IPS-18a (cell line): ENCODE results near the gene CNTNAP4.

Experiments
- H3K27ac ChIP-seq: one replicate; pipeline ENCODE4 v1.5.1; 2013; ENCODE audit warnings: low read length
- H3K27me3 ChIP-seq: one replicate; pipeline ENCODE4 v1.6.1; 2013; ENCODE audit warnings: mild to moderate bottlenecking, low read length; ENCODE audit not compliant: control insufficient read depth, insufficient read depth
- H3K36me3 ChIP-seq: one replicate; pipeline ENCODE4 v1.6.1; 2013; ENCODE audit warnings: low read depth, low read length; ENCODE audit not compliant: control insufficient read depth
- H3K4me1 ChIP-seq: one replicate; pipeline ENCODE4 v1.6.1; 2013; ENCODE audit warnings: low read depth, low read length; ENCODE audit not compliant: control insufficient read depth
- H3K4me3 ChIP-seq: one replicate; pipeline ENCODE4 v1.5.1; 2013; ENCODE audit warnings: low read length
- H3K9ac ChIP-seq: one replicate; pipeline ENCODE4 v1.6.1; 2013; ENCODE audit warnings: mild to moderate bottlenecking, low read length, moderate library complexity
- H3K9me3 ChIP-seq: one replicate; pipeline ENCODE4 v1.6.1; 2013; ENCODE audit warnings: low read depth, low read length; ENCODE audit not compliant: control insufficient read depth

The CNTNAP4 gene

GRCh38 chr16:76539609-76540008, 262.4 kb downstream of the CNTNAP4 start:
- Histone ChIP-seq H3K4me1 (no peaks in the 10 kb centered on the region), H3K9me3 (no peaks in the 10 kb centered on the region)

GRCh38 chr16:76541070-76541469, 263.9 kb downstream of the CNTNAP4 start:
- Histone ChIP-seq H3K27me3 (no peaks in the 10 kb centered on the region), H3K9ac (no peak overlapping the region), H3K27ac (no peak overlapping the region), H3K4me1 (no peaks in the 10 kb centered on the region), H3K9me3 (no peaks in the 10 kb centered on the region), H3K36me3 (no peaks in the 10 kb centered on the region), H3K4me3 (no peak overlapping the region)

More at GRCh38 chr16:76539609-76540008, 262.4 kb downstream of the CNTNAP4 start:
- H3K36me3 ChIP-seq: no peaks in the 10 kb centered on the region
- H3K9ac ChIP-seq: no peak overlapping the region
- no peak overlapping the region for H3K27ac ChIP-seq
- no peak overlapping the region for H3K4me3 ChIP-seq
- no peaks in the 10 kb centered on the region for H3K27me3 ChIP-seq

GRCh38 chr16:76565542-76565941, 288.3 kb downstream of the CNTNAP4 start:
- Histone ChIP-seq H3K4me3 (no peak overlapping the region), H3K27me3 (no peaks in the 10 kb centered on the region), H3K4me1 (no peaks in the 10 kb centered on the region), H3K9ac (no peak overlapping the region), H3K27ac (no peak overlapping the region), H3K9me3 (no peaks in the 10 kb centered on the region), H3K36me3 (no peaks in the 10 kb centered on the region)

GRCh38 chr16:76571755-76572154, 294.6 kb downstream of the CNTNAP4 start:
- Histone ChIP-seq H3K4me3 (no peak overlapping the region), H3K36me3 (no peaks in the 10 kb centered on the region), H3K4me1 (no peaks in the 10 kb centered on the region), H3K27ac (no peak overlapping the region), H3K27me3 (no peaks in the 10 kb centered on the region), H3K9me3 (no peaks in the 10 kb centered on the region), H3K9ac (no peak overlapping the region)

GRCh38 chr16:76573281-76573680, 296.1 kb downstream of the CNTNAP4 start:
- no peak overlapping the region for H3K9ac ChIP-seq

GRCh38 chr16:76574651-76575050, 297.4 kb downstream of the CNTNAP4 start:
- H3K27me3 ChIP-seq: no peaks in the 10 kb centered on the region
- no peak overlapping the region for H3K27ac ChIP-seq
- no peaks in the 10 kb centered on the region for H3K36me3 ChIP-seq
- H3K4me3 ChIP-seq: no peak overlapping the region
- no peaks in the 10 kb centered on the region for H3K9me3 ChIP-seq
- H3K9ac ChIP-seq: no peak overlapping the region
- no peaks in the 10 kb centered on the region for H3K4me1 ChIP-seq

More at GRCh38 chr16:76573281-76573680, 296.1 kb downstream of the CNTNAP4 start:
- Histone ChIP-seq H3K4me3 (no peak overlapping the region), H3K4me1 (no peaks in the 10 kb centered on the region), H3K36me3 (no peaks in the 10 kb centered on the region), H3K9me3 (no peaks in the 10 kb centered on the region), H3K27ac (no peak overlapping the region), H3K27me3 (no peaks in the 10 kb centered on the region)

- no peak overlapping the region for H3K9ac ChIP-seq
- no peak overlapping the region for H3K27ac ChIP-seq
- no peaks in the 10 kb centered on the region for H3K9me3 ChIP-seq
- no peaks in the 10 kb centered on the region for H3K4me1 ChIP-seq
- no peaks in the 10 kb centered on the region for H3K36me3 ChIP-seq
- no peaks in the 10 kb centered on the region for H3K27me3 ChIP-seq
- H3K4me3 ChIP-seq: no peak overlapping the region
These were observed 299.3 kb downstream of the CNTNAP4 start for GRCh38 chr16:76576526-76576925.

- H3K9me3 ChIP-seq: no peaks in the 10 kb centered on the region
- H3K4me3 ChIP-seq: no peak overlapping the region
- no peak overlapping the region for H3K9ac ChIP-seq
- H3K4me1 ChIP-seq: no peaks in the 10 kb centered on the region
- no peak overlapping the region for H3K27ac ChIP-seq
- no peaks in the 10 kb centered on the region for H3K27me3 ChIP-seq
- no peaks in the 10 kb centered on the region for H3K36me3 ChIP-seq
These were observed 299.8 kb downstream of the CNTNAP4 start for GRCh38 chr16:76577003-76577402.

- H3K27me3 ChIP-seq: no peaks in the 10 kb centered on the region
- H3K36me3 ChIP-seq: no peaks in the 10 kb centered on the region
- no peak overlapping the region for H3K4me3 ChIP-seq
- no peaks in the 10 kb centered on the region for H3K4me1 ChIP-seq
- H3K27ac ChIP-seq: no peak overlapping the region
- H3K9me3 ChIP-seq: no peaks in the 10 kb centered on the region
- H3K9ac ChIP-seq: no peak overlapping the region
These were observed 302.2 kb downstream of the CNTNAP4 start for GRCh38 chr16:76579277-76579922.

- H3K27ac ChIP-seq: no peak overlapping the region
These were observed 306.3 kb downstream of the CNTNAP4 start for GRCh38 chr16:76583466-76583865.

GRCh38 chr16:76583945-76584344, 306.7 kb downstream of the CNTNAP4 start:
- H3K4me3 ChIP-seq: no peak overlapping the region
- H3K27ac ChIP-seq: no peak overlapping the region
- no peak overlapping the region for H3K9ac ChIP-seq
- no peaks in the 10 kb centered on the region for H3K4me1 ChIP-seq
- no peaks in the 10 kb centered on the region for H3K27me3 ChIP-seq
- H3K9me3 ChIP-seq: no peaks in the 10 kb centered on the region
- H3K36me3 ChIP-seq: no peaks in the 10 kb centered on the region

More at GRCh38 chr16:76583466-76583865, 306.3 kb downstream of the CNTNAP4 start:
- Histone ChIP-seq H3K9ac (no peak overlapping the region), H3K36me3 (no peaks in the 10 kb centered on the region), H3K9me3 (no peaks in the 10 kb centered on the region), H3K27me3 (no peaks in the 10 kb centered on the region), H3K4me3 (no peak overlapping the region), H3K4me1 (no peaks in the 10 kb centered on the region)

- H3K27ac ChIP-seq: no peak overlapping the region
- H3K4me3 ChIP-seq: no peak overlapping the region
- H3K4me1 ChIP-seq: no peaks in the 10 kb centered on the region
- H3K27me3 ChIP-seq: no peaks in the 10 kb centered on the region
- H3K9me3 ChIP-seq: no peaks in the 10 kb centered on the region
- H3K36me3 ChIP-seq: no peaks in the 10 kb centered on the region
- H3K9ac ChIP-seq: no peak overlapping the region
These were observed 321.3 kb downstream of the CNTNAP4 start for GRCh38 chr16:76598498-76598897.
